RWPE1 (cell line): Measurements from ENCODE around the gene DVL2.

Experiments used
- CTCF ChIA-PET: fragments of 350-600 bp; sonication (Branson Sonifier 250); formaldehyde crosslinking; extraction: SDS; loops from one replicate; lab custom pipeline; 2021; lab: Yijun Ruan, JAX
- POLR2A ChIA-PET: fragments of 400-600 bp; formaldehyde crosslinking; extraction: SDS; loops from one replicate; lab custom pipeline; 2020; ENCODE audit warnings: antibody characterized with exemption; ENCODE audit not compliant: low non-redundant PET; lab: Yijun Ruan, JAX
- DNase-seq: peaks from one replicate; pipeline ENCODE4 v3.0.0; 2012; ENCODE audit warnings: low spot score
- H3K27ac ChIP-seq: fragments of 450-650 bp; 2 replicates; pipeline ENCODE4 v1.5.1; 2017
- CTCF ChIP-seq: fragments of 450-650 bp; conservative IDR thresholded peaks from 2 replicates; pipeline ENCODE4 v1.5.1; 2017; ENCODE audit warnings: low read depth, mild to moderate bottlenecking

DVL2 gene

DNA sequence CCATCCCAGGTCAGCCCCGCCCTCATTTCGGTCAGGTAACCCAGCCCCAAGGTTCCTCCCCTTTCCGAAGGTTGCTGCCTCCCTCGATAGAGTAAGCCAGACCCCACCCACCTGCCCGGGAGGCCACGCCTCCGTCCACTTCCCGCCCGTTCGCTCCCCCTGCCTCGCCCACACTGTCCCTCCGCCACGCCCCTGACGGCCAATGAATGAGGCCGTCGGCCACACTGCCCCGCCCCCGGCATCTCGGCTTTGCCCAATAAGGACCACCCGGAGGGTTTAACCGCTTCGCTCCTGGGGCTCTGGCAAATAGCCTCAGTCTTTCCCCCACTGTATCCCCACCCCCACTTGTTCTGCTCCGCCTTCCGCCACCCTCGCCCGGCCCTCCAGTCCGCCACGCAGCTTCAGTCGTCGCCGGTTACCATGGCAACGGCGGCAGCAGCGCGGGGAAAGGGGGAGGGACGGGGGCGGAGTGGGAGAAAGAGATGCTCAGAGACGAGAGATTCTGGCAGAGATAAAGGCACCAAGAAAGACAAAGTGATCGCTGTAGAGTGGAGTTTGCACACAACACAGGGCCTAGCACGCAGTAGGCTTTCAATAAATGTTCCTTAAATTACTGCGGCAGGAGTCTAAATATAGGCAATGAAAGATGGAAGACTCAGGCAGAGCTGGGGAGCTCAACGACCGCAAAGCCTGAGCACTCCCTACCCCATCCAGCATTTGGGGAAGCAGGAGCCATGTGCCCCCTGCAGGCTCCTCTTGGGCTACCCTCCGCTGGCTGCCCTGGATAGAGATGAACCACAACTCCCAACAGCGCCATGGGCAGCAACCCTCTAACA is 19.8 kb downstream of the DVL2 start:
- peak; percentile 98 for DNase-seq
- ChIA-PET CTCF (interaction anchor here (0.6 kb wide), 1 partner anchor 101 kb away, joined by 3 read pairs; no protein-coding TSS in a partner anchor), POLR2A (no interaction called here)
- TF ChIP-seq CTCF = peak; percentile 60
- peak overlapping the region; percentile 99 for H3K27ac ChIP-seq

DNA sequence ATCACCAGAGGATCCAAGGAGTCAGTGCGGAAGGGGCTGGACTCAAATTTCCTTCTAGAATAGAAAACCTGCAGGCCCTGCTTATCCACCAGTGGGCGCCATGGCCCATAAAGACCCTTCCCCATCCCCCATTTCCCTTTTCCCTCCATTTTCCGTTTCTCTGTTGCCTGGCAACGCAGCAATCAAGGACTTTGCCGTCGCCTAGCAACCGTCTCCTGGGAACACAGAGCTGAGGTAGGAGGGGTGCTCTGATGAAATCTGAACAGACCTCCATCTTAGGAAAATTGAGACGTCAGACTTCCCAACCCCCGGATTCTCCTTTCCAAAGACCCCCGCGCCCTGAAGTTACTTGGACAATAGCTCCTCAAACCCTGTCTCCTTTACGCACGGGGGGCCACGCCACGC is 20.4 kb downstream of the DVL2 start:
- ChIA-PET POLR2A (no interaction called here), CTCF (no interaction called here)
- no peak for TF ChIP-seq CTCF
- peak overlapping the region; percentile 99 for H3K27ac ChIP-seq
- DNase-seq = peak; percentile 73

- no peak overlapping the region for H3K27ac ChIP-seq
- CTCF ChIA-PET = no interaction called here
- no peak for TF ChIP-seq CTCF
- no peak for DNase-seq
- POLR2A ChIA-PET = no interaction called here
Observed at GRCh38 chr17:7211491-7212273, 22.6 kb downstream of the DVL2 start.

DNA sequence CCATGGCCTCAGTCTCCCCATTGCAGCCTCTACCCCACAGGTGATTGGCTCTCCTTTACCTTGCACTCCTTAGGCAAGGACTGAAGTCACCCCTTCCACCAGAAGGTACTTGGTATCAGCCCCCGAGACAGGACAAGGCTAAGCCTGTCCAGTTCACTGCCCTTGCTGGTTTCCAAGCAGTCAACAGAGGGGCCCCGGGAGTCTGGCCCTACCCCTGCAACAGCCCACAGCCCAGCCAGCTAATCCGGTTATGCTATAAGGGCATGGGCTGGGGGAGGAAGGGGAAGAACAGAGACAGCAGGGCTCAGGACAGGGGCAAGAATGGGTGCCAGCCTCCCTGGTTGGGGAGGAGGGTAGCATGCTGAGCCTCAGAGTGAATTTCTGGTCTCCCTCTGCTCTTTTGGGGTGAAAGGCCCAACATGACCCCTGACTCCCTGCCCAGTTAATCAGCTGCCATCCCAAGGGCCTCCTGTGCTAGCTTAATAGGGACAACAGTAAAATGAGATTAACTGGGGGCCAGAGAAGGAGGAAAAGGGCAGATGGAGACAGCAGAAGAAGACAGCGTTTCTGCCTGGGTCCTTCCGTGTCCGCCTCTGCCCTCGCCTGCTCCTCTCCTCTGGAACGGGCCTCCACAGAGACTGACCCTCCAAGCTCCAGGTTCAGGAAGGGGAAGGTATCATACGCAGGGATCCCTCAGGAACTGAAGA is 25.4 kb downstream of the DVL2 start:
- H3K27ac ChIP-seq = no peak overlapping the region
- no peak for DNase-seq
- TF ChIP-seq CTCF = no peak
- ChIA-PET POLR2A (no interaction called here), CTCF (interaction anchor here (0.7 to 1.1 kb wide), 2 partner anchors 157 to 184 kb away, joined by 3 read pairs; no protein-coding TSS in a partner anchor)

GRCh38 chr17:7208027-7208571 is 26.2 kb downstream of the DVL2 start:
- no peak for DNase-seq
- TF ChIP-seq CTCF = no peak
- H3K27ac ChIP-seq = no peak overlapping the region
- ChIA-PET CTCF (interaction anchor here (0.7 to 1.1 kb wide), 2 partner anchors 156 to 755 kb away, joined by 3 to 4 read pairs; no protein-coding TSS in a partner anchor), POLR2A (no interaction called here)
